ENCODE results near the gene GTPBP6.
"Not testable (repeated sequence)": the region's sequence is repeated elsewhere in the genome, so short reads cannot be mapped to it uniquely, and the experiment has no call there.

Gene GTPBP6

GRCh38 chrX:338836-339400, 20.3 kb upstream of the GTPBP6 start:
- H3K4me3 ChIP-seq (ENCODE audit: low read length), result no peak overlapping the region
- DNase-seq (ENCODE audit: low read depth, low spot score), result no peak

- no peak for DNase-seq (ENCODE audit: low read depth, low spot score)
- H3K4me3 ChIP-seq (ENCODE audit: low read length), result no peak overlapping the region
These were observed 19.8 kb upstream of the GTPBP6 start for GRCh38 chrX:338281-338835.

- H3K4me3 ChIP-seq (ENCODE audit: low read length), result no peak overlapping the region
- DNase-seq (ENCODE audit: low read depth, low spot score), result no peak
These were observed 18.8 kb upstream of the GTPBP6 start for GRCh38 chrX:337331-337831.

- DNase-seq (ENCODE audit: low read depth, low spot score), result no peak
- H3K4me3 ChIP-seq (ENCODE audit: low read length), result no peak overlapping the region
These were observed 17.6 kb upstream of the GTPBP6 start for GRCh38 chrX:336227-336626.

GRCh38 chrX:335758-336155, 17.2 kb upstream of the GTPBP6 start:
- no peak for DNase-seq (ENCODE audit: low read depth, low spot score)
- no peak overlapping the region for H3K4me3 ChIP-seq (ENCODE audit: low read length)

- H3K4me3 ChIP-seq (ENCODE audit: low read length), result no peak overlapping the region
- no peak for DNase-seq (ENCODE audit: low read depth, low spot score)
These were observed 16.6 kb upstream of the GTPBP6 start for GRCh38 chrX:334971-335757.

- H3K4me3 ChIP-seq (ENCODE audit: low read length), result no peak overlapping the region
- no peak for DNase-seq (ENCODE audit: low read depth, low spot score)
These were observed 15.8 kb upstream of the GTPBP6 start for GRCh38 chrX:334331-334891.

GRCh38 chrX:333611-334311, 15.2 kb upstream of the GTPBP6 start:
- H3K4me3 ChIP-seq (ENCODE audit: low read length), result no peak overlapping the region
- no peak for DNase-seq (ENCODE audit: low read depth, low spot score)

GRCh38 chrX:332916-333610, 14.5 kb upstream of the GTPBP6 start:
- no peak overlapping the region for H3K4me3 ChIP-seq (ENCODE audit: low read length)
- no peak for DNase-seq (ENCODE audit: low read depth, low spot score)

GRCh38 chrX:332496-332860, 13.9 kb upstream of the GTPBP6 start:
- H3K4me3 ChIP-seq (ENCODE audit: low read length), result no peak overlapping the region
- no peak for DNase-seq (ENCODE audit: low read depth, low spot score)

GRCh38 chrX:331825-332495, 13.4 kb upstream of the GTPBP6 start:
- no peak overlapping the region for H3K4me3 ChIP-seq (ENCODE audit: low read length)
- no peak for DNase-seq (ENCODE audit: low read depth, low spot score)

- H3K4me3 ChIP-seq (ENCODE audit: low read length), result no peak overlapping the region
- no peak for DNase-seq (ENCODE audit: low read depth, low spot score)
These were observed 12.7 kb upstream of the GTPBP6 start for GRCh38 chrX:331151-331824.

- no peak for DNase-seq (ENCODE audit: low read depth, low spot score)
- H3K4me3 ChIP-seq (ENCODE audit: low read length), result no peak overlapping the region
These were observed 12.1 kb upstream of the GTPBP6 start for GRCh38 chrX:330726-331150.

GRCh38 chrX:330141-330725, 11.6 kb upstream of the GTPBP6 start:
- H3K4me3 ChIP-seq (ENCODE audit: low read length); DNase-seq (ENCODE audit: low read depth, low spot score): not testable (repeated sequence)

GRCh38 chrX:329291-329910, 10.8 kb upstream of the GTPBP6 start:
- DNase-seq (ENCODE audit: low read depth, low spot score), result no peak
- H3K4me3 ChIP-seq (ENCODE audit: low read length), result no peak overlapping the region

- no peak for DNase-seq (ENCODE audit: low read depth, low spot score)
- no peak overlapping the region for H3K4me3 ChIP-seq (ENCODE audit: low read length)
These were observed 9.1 kb upstream of the GTPBP6 start for GRCh38 chrX:327660-328126.

- DNase-seq (ENCODE audit: low read depth, low spot score); H3K4me3 ChIP-seq (ENCODE audit: low read length): not testable (repeated sequence)
These were observed 6.1 kb upstream of the GTPBP6 start for GRCh38 chrX:324664-325063.
